DMS53 (cell line): ENCODE results near the gene BIRC7.

Experiments used
- DNase-seq: peaks from one replicate; lab custom pipeline; 2025; lab: John Stamatoyannopoulos, UW

Gene BIRC7

GRCh38 chr20:63208346-63208909 lies 27.3 kb upstream of the BIRC7 start:
- DNase-seq = no peak

- no peak for DNase-seq
Observed at GRCh38 chr20:63210011-63210605, 25.6 kb upstream of the BIRC7 start.

GRCh38 chr20:63212393-63212730 lies 23.3 kb upstream of the BIRC7 start:
- DNase-seq = no peak

GRCh38 chr20:63212792-63213191 lies 22.9 kb upstream of the BIRC7 start:
- no peak for DNase-seq

GRCh38 chr20:63214514-63214913 lies 21.2 kb upstream of the BIRC7 start:
- no peak for DNase-seq

- DNase-seq = peak; percentile 72
Observed at GRCh38 chr20:63215101-63216040, 20.3 kb upstream of the BIRC7 start.

GRCh38 chr20:63216041-63216848 lies 19.5 kb upstream of the BIRC7 start, which contains the start of gene YTHDF1:
Gene YTHDF1, minus strand, starts transcription at chr20:63216131. Its CDS starts 239 bp downstream, at chr20:63215892.
- DNase-seq = peak; percentile 98

GRCh38 chr20:63216849-63217471 lies 18.7 kb upstream of the BIRC7 start:
- DNase-seq = no peak

GRCh38 chr20:63217706-63218105 lies 18.0 kb upstream of the BIRC7 start:
- DNase-seq = no peak

GRCh38 chr20:63218701-63219446 lies 16.8 kb upstream of the BIRC7 start:
- DNase-seq = no peak

- DNase-seq = no peak
Observed at GRCh38 chr20:63219447-63219821, 16.3 kb upstream of the BIRC7 start.

- DNase-seq = no peak
Observed at GRCh38 chr20:63219866-63220521, 15.7 kb upstream of the BIRC7 start.

GRCh38 chr20:63220696-63221399 lies 14.9 kb upstream of the BIRC7 start:
- peak; percentile 37 for DNase-seq

- peak; percentile 32 for DNase-seq
Observed at GRCh38 chr20:63221400-63222053, 14.2 kb upstream of the BIRC7 start.

GRCh38 chr20:63222541-63222940 lies 13.2 kb upstream of the BIRC7 start:
- peak; percentile 49 for DNase-seq

- peak; percentile 72 for DNase-seq
Observed at GRCh38 chr20:63223121-63223825, 12.4 kb upstream of the BIRC7 start.

- DNase-seq = no peak
Observed at GRCh38 chr20:63223826-63224207, 11.9 kb upstream of the BIRC7 start.

GRCh38 chr20:63224412-63225081 lies 11.2 kb upstream of the BIRC7 start:
- peak; percentile 68 for DNase-seq
